Endometrial microvascular endothelial cells (primary cell): ENCODE data around the gene ABCG1. TPM values are rescaled to one million over a fixed set of nuclear protein-coding genes. Genes with fewer than 3 reads are reported as not detected.
"Not testable (repeated sequence)": the region's sequence is repeated elsewhere in the genome, so short reads cannot be mapped to it uniquely, and the experiment has no call there.

Experiments used
- in situ Hi-C: cut with HindIII; loops from 2 replicates; pipeline ENCODE4 v1.10.0; 2017; ENCODE audit warnings: low sequenced_read_pairs, low pct_unique_long_range_greater_than_20kb; ENCODE audit errors: inconsistent ontology term
- total RNA-seq: library from RNA; depleted of rRNA; stranded (reverse); fragments of >200 nt; gene quantifications from one replicate; pipeline ENCODE4 v1.2.3, GENCODE V29; 2015; ENCODE audit errors: inconsistent ontology term

ABCG1 gene
- 6.0 TPM for total RNA-seq

GRCh38 chr21:42218836-42219605 lies at the start of gene ABCG1:
Gene ABCG1 (plus strand): TSS chr21:42219140. CDS start chr21:42219263, 123 bp downstream.
- in situ Hi-C loops, result no loop called here

- in situ Hi-C loops, result no loop called here
These were observed 49.2 kb upstream of the ABCG1 start for GRCh38 chr21:42169758-42170157.

- in situ Hi-C loops, result no loop called here
These were observed 47.6 kb upstream of the ABCG1 start for GRCh38 chr21:42171091-42172053.

GRCh38 chr21:42172596-42173483 lies 46.1 kb upstream of the ABCG1 start:
- in situ Hi-C loops, result no loop called here

GRCh38 chr21:42174173-42174572 lies 44.8 kb upstream of the ABCG1 start:
- in situ Hi-C loops, result no loop called here

GRCh38 chr21:42175110-42175710 lies 43.7 kb upstream of the ABCG1 start:
- in situ Hi-C loops, result no loop called here

GRCh38 chr21:42176859-42177258 lies 42.1 kb upstream of the ABCG1 start:
- in situ Hi-C loops, result no loop called here

- in situ Hi-C loops, result no loop called here
These were observed 39.6 kb upstream of the ABCG1 start for GRCh38 chr21:42179316-42179715.

GRCh38 chr21:42180001-42180400 lies 38.9 kb upstream of the ABCG1 start:
- in situ Hi-C loops, result not testable (repeated sequence)

GRCh38 chr21:42182713-42183371 lies 36.1 kb upstream of the ABCG1 start:
- in situ Hi-C loops, result no loop called here

GRCh38 chr21:42183374-42184266 lies 35.3 kb upstream of the ABCG1 start:
- in situ Hi-C loops, result no loop called here

- in situ Hi-C loops, result no loop called here
These were observed 32.3 kb upstream of the ABCG1 start for GRCh38 chr21:42186591-42186990.

- in situ Hi-C loops, result no loop called here
These were observed 30.8 kb upstream of the ABCG1 start for GRCh38 chr21:42187976-42188653.

- in situ Hi-C loops, result no loop called here
These were observed 30.3 kb upstream of the ABCG1 start for GRCh38 chr21:42188663-42189062.

GRCh38 chr21:42189431-42189830 lies 29.5 kb upstream of the ABCG1 start:
- in situ Hi-C loops, result no loop called here

GRCh38 chr21:42189860-42190485 lies 29.0 kb upstream of the ABCG1 start:
- in situ Hi-C loops, result no loop called here
